Aorta (tissue), 5 donors: ENCODE measurements around the gene KLHL30. TPM values are rescaled to one million over a fixed set of nuclear protein-coding genes. Genes with fewer than 3 reads are reported as not detected.

Experiments used
- ATAC-seq: fragments of 200-7000 bp; cut with Tn5 transposase; one replicate; pipeline ENCODE4 v1.9.1; 2022; ENCODE audit warnings: moderate library complexity; ENCODE audit not compliant: low FRiP score
- DNase-seq, 2 donors: peaks; one replicate each; pipeline ENCODE4 v3.0.0-alpha.2; 2020
- H3K27ac ChIP-seq, 2 donors: one replicate each; pipeline ENCODE4 v1.5.1; 2013; ENCODE audit warnings: low read length in 2 of 2, mild to moderate bottlenecking in 2 of 2, moderate library complexity in 2 of 2, control low read depth in 1 of 2, inconsistent platforms in 1 of 2, low read depth in 1 of 2
- H3K27me3 ChIP-seq, 2 donors: one replicate each; pipeline ENCODE4 v1.6.1; 2013; ENCODE audit warnings: control low read depth in 1 of 2, low read length in 1 of 2, mild to moderate bottlenecking in 1 of 2, moderate library complexity in 1 of 2; ENCODE audit not compliant: insufficient read depth in 2 of 2, control insufficient read depth in 1 of 2
- H3K36me3 ChIP-seq, 2 donors: one replicate each; pipeline ENCODE4 v1.6.1; 2013; ENCODE audit warnings: control low read depth in 1 of 2, low read length in 1 of 2, mild to moderate bottlenecking in 1 of 2; ENCODE audit not compliant: insufficient read depth in 2 of 2, control insufficient read depth in 1 of 2
- H3K4me1 ChIP-seq, 2 donors: one replicate each; pipeline ENCODE4 v1.6.1; 2013; ENCODE audit warnings: low read length in 2 of 2, control low read depth in 1 of 2, mild to moderate bottlenecking in 1 of 2, moderate library complexity in 1 of 2; ENCODE audit not compliant: insufficient read depth in 2 of 2, control insufficient read depth in 1 of 2
- H3K4me3 ChIP-seq, 2 donors: one replicate each; pipeline ENCODE4 v1.5.1; 2013; ENCODE audit warnings: low read length in 2 of 2, control low read depth in 1 of 2, mild to moderate bottlenecking in 1 of 2
- H3K9me3 ChIP-seq: one replicate; pipeline ENCODE4 v1.6.1; 2013; ENCODE audit warnings: mild to moderate bottlenecking, low read length; ENCODE audit not compliant: control insufficient read depth
- WGBS, 2 donors: extraction: QIAGEN DNeasy Blood & Tissue Kit; methylation state at CpG; one replicate each; pipeline ENCODE4 v1.1.7; 2013; 5-methylcytosine and 5-hydroxymethylcytosine counted together
- intact Hi-C, 2 donors: fragments of 100-400 bp; cut with DNase I; formaldehyde crosslinking; loops; one replicate each; pipeline versions ENCODE4 v1.14.2 to v1.15.0; 2022
- polyA plus RNA-seq, 2 donors: library from polyadenylated mRNA; stranded (reverse); fragments of 200-250 nt; gene quantifications; one replicate each; pipeline ENCODE4 v1.2.3, GENCODE V29; 2013
- total RNA-seq, 2 donors: library from RNA; stranded (reverse); fragmentation: NEBNext Ultra II Directional; extraction: Animal tissue kit (Norgen Biotek cat#: 25700); gene quantifications; one replicate each; pipeline ENCODE4 v1.2.1, GENCODE V29; 2021
- donor health status: healthy with polysubstance abuse.
- donor health status: Bipolar disorder and iron deficiency.
- donor health status: DM: no; HTN: no; CAD: no.
- donor health status: DM: no; HTN: no; CAD: no.
- donor health status: DM: yes; HTN: yes; CAD: no.

KLHL30 gene
- total and polyA plus RNA-seq, 4 donors, result 3.5 to 9.0 (median 6.7) TPM

- intact Hi-C loops, result loop anchor here (5.0 to 10.0 kb wide), 2 partner anchors 101 to 103 kb away; no protein-coding TSS in a partner anchor
- no peaks in the 10 kb centered on the region for H3K9me3 ChIP-seq
These were observed 23.0 kb downstream of the KLHL30 start for GRCh38 chr2:238161291-238162051.

GRCh38 chr2:238162251-238162845 lies 23.9 kb downstream of the KLHL30 start:
- 91 to 92% methylated on average over 14 of the region's 14 CpGs for WGBS, 2 donors
- Histone ChIP-seq H3K27ac (no peak overlapping the region), H3K4me1 (no peaks in the 10 kb centered on the region), H3K4me3 (no peak overlapping the region), H3K27me3 (no peaks in the 10 kb centered on the region), H3K9me3 (no peaks in the 10 kb centered on the region), H3K36me3 (no peaks in the 10 kb centered on the region)
- ATAC-seq, result no peak
- peak; percentile 35 to 64 for DNase-seq
- intact Hi-C loops, result loop anchor here (5.0 to 10.0 kb wide), 2 partner anchors 100 to 102 kb away; no protein-coding TSS in a partner anchor

More at GRCh38 chr2:238161291-238162051, 23.0 kb downstream of the KLHL30 start:
- DNase-seq (peak; percentile 28 to 62), ATAC-seq (no peak)
- no peaks in the 10 kb centered on the region for H3K4me1 ChIP-seq
- no peaks in the 10 kb centered on the region for H3K36me3 ChIP-seq
- no peak overlapping the region for H3K27ac ChIP-seq
- no peaks in the 10 kb centered on the region for H3K27me3 ChIP-seq
- WGBS, 2 donors, result 90 to 99% methylated on average over 21 of the region's 21 CpGs
- no peak overlapping the region for H3K4me3 ChIP-seq

- no peaks in the 10 kb centered on the region for H3K9me3 ChIP-seq
- no peak overlapping the region for H3K27ac ChIP-seq
- H3K36me3 ChIP-seq, result no peaks in the 10 kb centered on the region
- peak; percentile 40 to 55 for DNase-seq
- no peak overlapping the region for H3K4me3 ChIP-seq
- H3K4me1 ChIP-seq, result no peaks in the 10 kb centered on the region
- 82 to 84% methylated on average over 15 of the region's 15 CpGs for WGBS, 2 donors
- H3K27me3 ChIP-seq, result no peaks in the 10 kb centered on the region
- intact Hi-C loops, result loop anchor here (5.0 to 10.0 kb wide), 2 partner anchors 99 to 102 kb away; no protein-coding TSS in a partner anchor
- ATAC-seq, result no peak
These were observed 24.5 kb downstream of the KLHL30 start for GRCh38 chr2:238162846-238163441.

GRCh38 chr2:238163481-238164198 lies 25.2 kb downstream of the KLHL30 start:
- no peak for ATAC-seq
- H3K9me3 ChIP-seq, result no peaks in the 10 kb centered on the region
- H3K27ac ChIP-seq, result no peak overlapping the region
- no peaks in the 10 kb centered on the region for H3K36me3 ChIP-seq
- peak overlapping the region in 1 of 2 donors; percentile 22 for H3K4me3 ChIP-seq
- intact Hi-C loops, result loop anchor here (5.0 to 10.0 kb wide), 2 partner anchors 99 to 101 kb away; no protein-coding TSS in a partner anchor
- DNase-seq, result peak; percentile 40 to 81
- WGBS, 2 donors, result 4 to 6% methylated on average over 69 to 95 of the region's 95 CpGs
- H3K27me3 ChIP-seq, result no peaks in the 10 kb centered on the region
- H3K4me1 ChIP-seq, result no peaks in the 10 kb centered on the region

DNA sequence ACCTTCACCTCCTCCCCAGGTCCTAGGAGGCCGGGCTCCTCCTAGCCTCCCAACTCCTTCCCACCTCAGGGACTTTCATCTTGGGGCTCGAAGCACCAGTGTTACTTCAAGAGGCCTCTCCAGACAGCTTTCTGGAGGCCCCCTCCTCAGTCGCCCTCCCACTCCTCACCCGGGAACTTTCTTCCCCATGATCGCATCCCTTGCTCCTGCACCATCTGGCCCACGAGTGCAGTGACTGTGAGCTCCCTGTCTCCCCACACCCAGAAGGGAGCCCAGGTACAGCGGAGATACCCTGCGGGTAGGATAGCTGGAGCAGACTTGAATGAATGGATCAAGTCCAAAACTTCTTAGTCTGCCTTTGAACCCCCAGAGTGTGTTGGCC lies 26.4 kb downstream of the KLHL30 start:
- Histone ChIP-seq H3K4me1 (peaks cover 0 to 4% of the 10 kb centered on the region in 2 donors), H3K4me3 (no peak overlapping the region), H3K27ac (no peak overlapping the region), H3K27me3 (no peaks in the 10 kb centered on the region), H3K9me3 (no peaks in the 10 kb centered on the region), H3K36me3 (no peaks in the 10 kb centered on the region)
- 96 to 97% methylated on average over 8 of the region's 8 CpGs for WGBS, 2 donors
- intact Hi-C loops, result loop anchor here (5.0 to 10.0 kb wide), 2 partner anchors 97 to 100 kb away; no protein-coding TSS in a partner anchor
- no peak for ATAC-seq
- peak; percentile 21 to 54 for DNase-seq

- no peaks in the 10 kb centered on the region for H3K9me3 ChIP-seq
- H3K27me3 ChIP-seq, result no peaks in the 10 kb centered on the region
- DNase-seq (peak; percentile 43 to 67), ATAC-seq (no peak)
- intact Hi-C loops, result loop anchor here in 1 of 2 donors (10.0 kb wide), 1 partner anchor 99 kb away; no protein-coding TSS in a partner anchor
- no peak overlapping the region for H3K4me3 ChIP-seq
- H3K4me1 ChIP-seq, result peaks cover 0 to 4% of the 10 kb centered on the region in 2 donors
- H3K36me3 ChIP-seq, result no peaks in the 10 kb centered on the region
- H3K27ac ChIP-seq, result no peak overlapping the region
- WGBS, 2 donors, result 94% methylated on average over 12 of the region's 12 CpGs
These were observed 26.9 kb downstream of the KLHL30 start for GRCh38 chr2:238165288-238165921.

DNA sequence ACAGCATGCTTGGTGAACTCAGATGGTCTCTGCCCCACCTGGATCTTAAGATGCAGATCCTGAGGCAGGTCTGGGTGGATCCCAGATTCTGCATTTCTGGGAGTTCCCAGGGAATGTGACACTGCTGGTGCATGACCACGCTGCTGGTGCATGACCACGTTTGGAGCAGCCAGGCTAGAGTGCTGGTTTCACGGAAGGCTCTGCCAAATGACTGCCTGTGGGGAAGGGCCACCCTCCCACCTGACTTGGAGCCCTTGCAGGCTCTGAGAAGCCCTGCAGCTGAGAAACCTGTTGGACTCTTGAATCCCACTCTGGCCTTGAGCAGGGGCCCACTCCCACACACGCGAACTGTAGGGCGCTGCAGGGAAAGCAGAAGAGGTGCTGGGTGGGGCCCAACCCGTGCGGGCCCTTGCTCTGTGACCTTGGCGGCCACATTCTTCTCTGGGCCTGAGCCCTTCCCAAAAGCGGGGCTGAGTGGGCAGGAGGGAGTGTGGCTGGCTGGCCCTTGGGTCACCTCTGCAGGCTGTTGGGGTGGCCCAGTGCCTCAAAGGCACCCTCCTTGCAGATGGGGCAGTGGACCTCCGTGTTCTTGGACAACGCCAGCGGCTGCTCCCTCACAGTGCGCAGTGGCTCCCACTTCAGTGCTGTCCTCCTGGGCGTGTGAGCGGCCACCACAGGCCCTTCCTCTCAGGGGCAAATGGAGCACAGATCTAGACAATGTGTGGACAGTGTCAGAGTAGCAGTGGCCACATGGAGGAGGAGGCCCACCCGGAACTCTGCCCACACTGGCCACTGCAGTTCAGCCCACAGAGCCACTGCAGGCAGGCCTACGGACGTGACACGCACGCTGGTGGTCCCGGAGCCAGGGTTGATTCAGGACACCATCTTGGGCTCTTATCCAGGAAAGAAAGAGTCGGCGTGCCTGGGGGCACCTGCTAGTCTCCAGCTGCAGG lies 28.2 kb downstream of the KLHL30 start:
- WGBS, 2 donors, result 82 to 83% methylated on average over 24 of the region's 24 CpGs
- H3K4me1 ChIP-seq, result peaks cover 0 to 4% of the 10 kb centered on the region in 2 donors
- H3K27me3 ChIP-seq, result no peaks in the 10 kb centered on the region
- ATAC-seq, result no peak
- no peaks in the 10 kb centered on the region for H3K9me3 ChIP-seq
- intact Hi-C loops, result loop anchor here in 1 of 2 donors (10.0 kb wide), 1 partner anchor 98 kb away; no protein-coding TSS in a partner anchor
- H3K4me3 ChIP-seq, result no peak overlapping the region
- no peak overlapping the region for H3K27ac ChIP-seq
- no peaks in the 10 kb centered on the region for H3K36me3 ChIP-seq
- DNase-seq, result peak; percentile 42 to 71
